HK-2 (cell line): ENCODE results near the gene ZDHHC14.

Experiments
- DNase-seq: peaks from one replicate; pipeline ENCODE4 v3.0.0-alpha.2; 2018; ENCODE audit not compliant: unreplicated experiment

Gene ZDHHC14

DNA sequence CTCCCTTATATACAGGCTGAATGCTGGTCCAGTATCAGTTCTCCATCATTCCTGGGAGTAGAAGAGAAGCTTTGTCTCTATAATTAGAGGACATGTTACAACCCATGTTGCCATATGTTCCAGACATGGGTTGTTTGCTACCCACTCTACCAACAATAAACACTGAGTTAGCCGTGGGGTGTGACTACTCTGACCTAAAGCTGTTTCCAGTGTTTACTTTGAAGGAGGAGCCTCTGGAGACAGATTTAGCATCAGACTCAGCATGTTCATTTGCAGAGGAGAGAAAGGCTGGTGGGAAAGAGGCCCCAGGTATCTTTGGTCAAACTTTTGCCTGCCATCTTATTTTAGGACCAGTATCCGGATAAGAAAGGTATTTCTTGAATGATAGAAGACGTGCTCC lies 284.2 kb downstream of the ZDHHC14 start:
- DNase-seq, result no peak

DNA sequence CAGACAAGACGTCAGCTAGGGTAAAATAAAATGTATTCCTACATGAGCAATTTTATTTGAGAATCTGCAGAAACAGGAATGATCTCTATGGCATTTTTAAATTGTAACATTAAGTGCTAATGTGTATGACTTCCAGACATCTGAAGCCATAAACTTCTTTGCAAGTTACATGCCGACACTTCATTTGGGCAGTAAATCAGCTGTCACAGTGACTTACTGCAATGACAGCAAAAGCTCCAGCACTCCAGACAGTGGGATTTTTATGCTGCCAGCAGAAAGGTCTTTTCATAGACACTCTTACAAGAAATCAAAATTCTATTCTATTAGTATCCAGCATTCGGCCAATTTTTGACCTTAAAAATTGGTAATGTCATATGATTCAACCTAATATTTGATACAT lies 285.7 kb downstream of the ZDHHC14 start:
- DNase-seq, result no peak

DNA sequence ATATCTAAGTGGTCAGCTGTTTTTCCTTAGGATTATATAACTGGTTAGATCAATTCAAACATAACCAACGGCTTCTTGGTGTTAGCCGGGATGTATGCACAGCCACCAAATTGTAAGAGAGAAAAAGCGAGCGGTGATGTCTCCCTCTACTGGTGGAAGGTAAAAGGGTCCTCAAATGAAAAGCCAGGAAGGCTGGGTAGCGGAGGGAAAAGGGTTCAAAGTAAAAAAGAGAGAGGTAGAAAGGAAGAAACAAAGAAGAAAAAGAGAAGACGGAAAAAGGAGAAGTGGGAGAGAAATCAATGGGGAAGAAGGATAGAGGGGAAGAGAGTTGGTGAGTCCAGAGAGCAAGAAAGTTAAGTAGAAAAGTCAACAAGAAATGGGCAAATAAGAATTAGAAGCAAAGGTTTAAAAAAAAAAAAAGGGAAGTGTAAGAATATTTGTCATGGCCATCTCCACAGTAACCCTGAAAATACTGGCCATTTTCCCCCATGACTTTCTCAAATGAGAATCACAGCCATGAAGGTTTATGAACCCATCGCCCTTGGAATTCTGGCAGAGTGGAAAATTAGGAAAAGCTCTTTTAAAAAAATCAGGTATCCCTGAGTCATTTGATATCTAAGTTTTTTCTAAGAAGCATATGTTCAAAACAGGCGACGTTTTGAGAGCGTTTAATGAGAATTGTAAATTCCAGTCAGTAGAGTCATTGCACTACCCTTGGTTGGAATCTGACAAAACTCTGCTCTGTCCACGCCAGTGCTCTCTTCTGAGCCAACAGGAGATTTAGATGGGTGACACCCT lies 286.4 kb downstream of the ZDHHC14 start:
- DNase-seq, result peak; percentile 33

DNA sequence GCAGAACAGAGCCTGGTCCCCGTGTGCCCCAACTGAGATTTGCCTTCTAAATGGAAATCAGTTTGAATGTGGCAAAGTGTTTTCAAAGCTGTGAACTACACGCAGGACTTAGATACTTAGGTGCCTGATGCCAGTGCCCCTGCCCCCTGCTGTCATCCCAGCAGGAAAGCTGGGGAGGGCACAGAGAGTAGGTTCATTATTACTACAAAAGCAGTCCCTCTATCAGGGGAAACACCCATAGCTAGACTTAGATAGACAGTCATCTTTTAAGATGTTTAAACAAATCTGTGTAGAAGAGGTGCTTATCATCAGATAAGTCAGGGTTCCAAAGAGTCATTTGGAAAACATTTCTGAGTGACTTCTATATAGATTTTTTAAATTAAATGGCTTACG lies 287.0 kb downstream of the ZDHHC14 start:
- no peak for DNase-seq

DNA sequence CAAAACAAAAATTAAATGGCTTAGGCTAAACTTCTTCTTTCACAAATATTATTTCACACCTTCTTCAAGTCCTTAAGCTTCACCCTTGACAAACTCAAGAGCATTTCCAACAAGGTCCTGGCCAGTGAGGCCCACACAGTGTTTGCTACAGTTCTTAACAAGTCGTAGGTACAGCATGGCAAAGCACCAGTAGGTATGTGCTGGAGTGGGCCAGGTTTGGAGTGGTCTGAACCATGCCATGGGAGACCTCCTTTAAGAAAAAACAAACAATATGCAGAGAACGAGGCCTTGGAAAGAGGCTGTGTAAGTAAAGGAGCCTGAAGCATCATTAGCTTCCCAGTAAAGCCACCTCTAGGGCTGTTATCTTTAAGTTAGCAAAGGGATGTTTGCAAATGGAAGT lies 287.7 kb downstream of the ZDHHC14 start:
- no peak for DNase-seq

DNA sequence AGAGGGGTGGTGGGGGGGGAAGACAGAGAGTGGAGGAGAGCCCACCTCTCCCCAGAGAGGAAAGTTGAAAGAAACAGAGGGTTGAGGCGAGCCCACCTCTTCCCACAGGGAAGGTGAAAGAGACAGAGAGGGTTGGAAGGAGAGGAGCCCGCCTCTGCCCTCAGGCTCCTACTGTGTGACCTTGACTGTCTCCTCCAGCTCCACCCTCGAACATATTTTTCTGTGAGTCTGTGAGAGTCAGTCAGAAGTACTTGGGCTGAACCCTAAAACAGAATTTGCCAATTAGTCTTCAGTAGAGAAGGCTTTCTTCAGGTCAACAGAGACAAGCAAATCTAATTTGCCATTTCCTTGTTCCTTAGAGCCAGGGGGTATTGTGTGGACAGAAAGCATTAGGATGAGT lies 288.3 kb downstream of the ZDHHC14 start:
- no peak for DNase-seq

DNA sequence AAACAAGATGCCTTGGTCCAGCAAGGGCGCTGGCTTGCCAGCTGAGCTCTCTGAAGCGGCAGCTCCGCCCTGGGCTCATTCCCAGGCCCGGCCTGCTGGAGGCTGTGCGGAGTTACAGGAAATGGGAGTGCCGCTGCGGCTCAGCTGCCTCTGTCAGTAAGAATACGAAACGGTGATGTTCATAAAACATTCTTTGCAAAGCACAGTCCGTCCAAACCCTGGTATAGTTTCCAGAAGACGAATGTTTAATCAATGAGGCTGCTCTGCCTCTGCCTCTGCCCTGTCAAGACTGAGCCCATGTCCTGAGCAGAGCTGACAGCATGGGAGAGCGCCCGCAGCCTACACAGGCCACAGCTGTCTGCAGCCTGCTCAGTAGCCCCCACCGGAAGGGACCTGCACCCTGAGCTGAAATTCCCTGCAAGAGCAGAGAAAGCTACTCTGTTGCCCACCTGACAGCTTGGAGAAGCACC lies 288.8 kb downstream of the ZDHHC14 start:
- no peak for DNase-seq

DNA sequence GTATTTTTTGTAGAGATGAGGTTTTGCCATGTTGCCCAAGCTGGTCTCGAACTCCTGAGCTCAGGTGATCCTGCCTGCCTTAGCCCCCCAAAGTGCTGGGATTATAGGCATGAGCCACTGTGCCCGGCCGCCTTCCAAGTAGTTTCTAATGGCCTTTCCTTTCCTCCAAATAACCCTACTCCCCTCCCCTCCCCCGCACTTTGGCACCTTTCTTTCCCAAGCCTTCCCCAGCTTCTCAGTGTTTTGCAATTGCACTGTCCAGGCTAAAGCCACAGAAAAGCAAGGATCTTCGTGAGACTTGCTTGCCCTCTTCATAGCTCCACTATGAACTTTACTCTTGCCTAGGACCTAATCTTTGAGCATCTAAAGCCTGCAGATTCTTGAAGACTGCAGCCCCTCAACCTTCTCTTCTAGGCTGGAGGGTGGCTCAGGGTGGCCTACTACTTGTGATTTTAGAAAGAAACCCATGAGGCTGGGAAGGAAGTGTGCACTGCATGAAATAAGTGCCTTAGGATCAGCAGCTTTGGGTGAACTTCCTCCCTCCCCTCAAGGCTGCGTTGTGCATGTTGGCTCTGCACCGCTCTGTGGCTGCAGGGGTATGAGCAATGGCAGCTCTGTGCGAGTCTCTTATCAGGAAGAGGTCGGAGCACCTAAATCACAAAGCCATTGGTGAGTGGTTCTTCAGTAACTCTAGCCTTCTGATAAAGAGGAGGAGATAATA lies 289.6 kb downstream of the ZDHHC14 start:
- no peak for DNase-seq

DNA sequence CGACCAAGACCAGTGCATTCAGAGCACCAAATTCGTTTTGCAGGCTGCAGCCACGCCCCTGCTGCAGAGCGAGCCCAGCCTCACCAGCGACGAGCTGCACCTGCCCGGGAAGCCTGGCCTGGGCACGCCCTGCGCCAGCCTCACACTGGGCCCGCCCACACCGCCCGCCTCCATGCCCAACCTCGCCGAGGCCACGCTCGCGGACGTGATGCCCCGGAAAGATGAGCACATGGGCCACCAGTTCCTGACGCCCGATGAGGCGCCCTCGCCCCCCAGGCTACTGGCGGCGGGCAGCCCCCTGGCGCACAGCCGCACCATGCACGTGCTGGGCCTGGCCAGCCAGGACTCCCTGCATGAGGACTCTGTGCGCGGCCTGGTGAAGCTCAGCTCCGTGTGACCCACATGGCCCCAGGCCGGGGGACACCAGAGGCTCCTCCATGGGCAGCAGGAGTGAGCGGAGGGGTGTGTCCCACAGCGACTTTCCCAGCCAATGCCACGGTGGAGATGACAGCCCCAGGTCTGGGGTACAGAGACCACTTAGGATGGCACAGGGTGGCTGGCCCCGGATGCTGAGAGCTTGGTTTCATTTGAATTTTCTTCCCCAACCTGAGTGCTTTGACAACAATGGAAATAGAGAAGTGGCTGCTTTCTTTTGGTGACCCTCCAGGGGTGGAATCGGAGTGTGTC lies 291.9 kb downstream of the ZDHHC14 start:
- DNase-seq, result no peak

DNA sequence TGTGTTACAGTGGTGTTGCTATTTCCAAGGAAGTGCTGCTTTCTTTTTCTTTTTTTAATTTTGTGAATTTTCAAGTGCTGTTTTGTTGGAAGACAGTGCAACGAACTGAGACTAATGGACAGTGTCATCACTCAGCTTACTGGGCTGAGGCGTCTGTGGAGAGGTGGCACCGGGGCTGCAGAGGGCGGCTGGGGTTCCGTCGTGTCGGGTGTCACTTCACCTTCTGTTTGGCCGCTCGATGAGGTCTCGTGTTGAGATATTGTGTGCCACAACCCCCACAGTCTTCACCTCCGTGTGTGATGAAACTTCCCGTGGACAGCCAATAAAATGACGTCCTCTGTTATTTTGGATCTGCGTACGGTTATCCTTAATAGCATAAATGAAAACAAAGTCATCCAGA lies 292.6 kb downstream of the ZDHHC14 start:
- no peak for DNase-seq

DNA sequence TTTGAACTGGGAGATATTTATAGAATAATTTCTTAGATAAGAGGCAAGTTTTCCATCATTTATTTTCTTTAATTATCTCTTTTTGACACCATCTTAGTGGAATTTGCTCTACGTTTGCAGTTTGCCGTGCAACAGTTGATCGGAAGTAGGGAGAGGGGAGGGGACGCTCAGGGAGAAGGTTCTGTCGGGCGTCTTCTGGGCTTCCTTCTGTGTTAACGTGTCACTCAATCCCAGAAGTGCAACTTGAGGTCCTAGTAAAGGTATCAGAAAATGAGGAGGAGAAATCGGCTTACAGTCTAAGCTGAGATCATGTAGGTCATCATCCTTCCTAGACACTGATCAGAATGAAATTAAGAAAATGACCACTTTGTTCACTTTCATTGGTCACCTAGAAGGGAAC lies 293.1 kb downstream of the ZDHHC14 start:
- no peak for DNase-seq

DNA sequence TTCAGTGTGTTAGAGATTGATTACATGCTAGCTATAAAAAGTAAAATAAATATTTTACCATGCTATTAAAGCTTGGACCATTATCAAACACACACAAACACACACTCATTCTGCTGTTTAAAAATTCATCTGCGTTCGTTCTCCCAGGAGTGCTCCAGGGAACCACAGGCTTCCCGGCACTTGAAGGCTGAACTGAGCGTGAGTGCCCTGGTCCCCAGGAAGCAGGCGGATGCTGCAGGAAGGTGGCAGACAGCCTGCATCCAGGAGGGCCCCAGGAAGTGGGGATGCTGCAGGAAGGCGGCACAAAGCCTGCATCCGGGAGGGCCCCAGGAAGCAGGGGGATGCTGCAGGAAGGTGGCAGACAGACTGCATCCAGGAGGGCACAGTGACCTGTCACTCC lies 294.8 kb downstream of the ZDHHC14 start:
- DNase-seq, result no peak

DNA sequence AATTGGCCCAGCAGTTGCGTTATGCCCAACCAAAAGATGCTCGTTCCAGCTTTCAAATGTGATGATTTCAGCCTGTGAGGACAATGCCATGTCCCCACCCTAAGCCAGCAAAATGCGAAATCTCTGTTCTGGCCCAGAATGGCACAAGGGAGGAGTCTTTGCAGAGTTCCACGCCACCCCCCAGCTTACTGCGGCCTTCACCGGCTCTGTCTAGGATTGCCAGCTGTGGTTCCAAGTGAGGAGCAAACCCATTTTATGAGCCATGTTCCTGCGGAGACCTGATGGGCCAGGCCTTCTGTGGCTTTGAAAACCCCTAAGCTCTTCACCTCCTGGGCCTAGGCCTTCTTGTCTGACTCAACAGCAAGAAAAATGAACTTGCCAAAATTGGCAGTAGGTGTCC lies 295.3 kb downstream of the ZDHHC14 start:
- DNase-seq, result no peak

DNA sequence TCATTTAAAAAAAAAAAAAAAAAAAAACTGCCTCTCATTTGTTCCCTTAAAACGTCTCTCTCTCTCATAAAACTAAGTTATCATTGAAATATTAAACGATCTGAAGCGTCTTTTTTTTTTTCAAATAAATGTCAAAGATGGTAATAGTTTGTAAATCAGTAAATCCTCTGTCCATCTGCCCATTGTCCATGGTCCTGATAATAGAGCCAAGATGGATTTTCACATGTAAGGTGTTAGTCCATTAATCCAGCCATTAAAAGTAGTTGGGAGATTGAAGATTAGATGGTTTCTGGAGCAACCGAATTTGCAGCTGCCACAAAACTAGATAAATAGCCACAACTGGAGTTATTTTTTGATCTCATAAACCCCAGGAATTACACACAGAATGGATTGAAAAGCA lies 296.2 kb downstream of the ZDHHC14 start:
- no peak for DNase-seq

DNA sequence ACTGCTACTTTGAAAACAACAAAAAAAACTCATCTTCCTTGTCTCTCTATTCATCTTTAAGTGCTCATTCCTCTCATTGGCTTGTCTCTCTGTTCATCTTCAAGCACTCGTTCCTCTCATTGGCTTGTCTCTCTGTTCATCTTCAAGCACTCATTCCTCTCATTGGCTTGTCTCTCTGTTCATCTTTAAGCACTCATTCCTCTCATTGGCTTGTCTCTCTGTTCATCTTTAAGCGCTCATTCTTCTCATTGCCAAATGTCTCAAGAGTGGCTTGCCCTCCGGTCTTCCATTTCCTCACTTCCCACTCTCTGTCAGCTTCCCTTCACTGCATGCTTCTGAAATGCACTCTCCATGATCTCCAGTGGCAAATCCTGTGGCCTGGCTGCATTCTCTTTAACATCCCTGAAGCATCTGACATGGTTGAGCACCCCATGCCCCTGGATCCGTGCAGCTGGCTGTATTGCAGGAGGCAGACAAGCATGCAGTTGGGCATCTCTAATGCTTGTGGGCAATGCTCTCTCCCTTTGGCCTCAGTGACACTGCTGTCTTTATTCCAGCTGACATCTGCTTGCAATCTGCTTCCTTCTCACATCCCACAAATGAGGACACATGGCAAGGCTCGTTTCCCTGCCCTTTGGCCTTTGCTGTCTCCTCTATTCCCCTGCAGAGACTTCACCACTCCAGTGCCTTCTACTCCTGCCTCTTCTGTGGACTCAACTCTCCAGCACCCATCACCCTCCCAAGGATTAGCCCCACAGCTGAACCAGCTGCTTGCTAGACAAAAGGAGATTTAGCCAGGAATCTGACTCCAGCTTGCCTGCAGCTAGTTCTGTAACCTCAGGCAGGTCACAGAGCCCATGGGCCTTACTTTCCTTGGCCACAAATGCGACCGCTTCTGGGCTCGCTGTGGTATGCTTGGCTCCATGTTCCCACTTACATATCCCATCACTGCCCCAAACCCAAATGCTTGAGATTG lies 298.9 kb downstream of the ZDHHC14 start:
- DNase-seq, result no peak

DNA sequence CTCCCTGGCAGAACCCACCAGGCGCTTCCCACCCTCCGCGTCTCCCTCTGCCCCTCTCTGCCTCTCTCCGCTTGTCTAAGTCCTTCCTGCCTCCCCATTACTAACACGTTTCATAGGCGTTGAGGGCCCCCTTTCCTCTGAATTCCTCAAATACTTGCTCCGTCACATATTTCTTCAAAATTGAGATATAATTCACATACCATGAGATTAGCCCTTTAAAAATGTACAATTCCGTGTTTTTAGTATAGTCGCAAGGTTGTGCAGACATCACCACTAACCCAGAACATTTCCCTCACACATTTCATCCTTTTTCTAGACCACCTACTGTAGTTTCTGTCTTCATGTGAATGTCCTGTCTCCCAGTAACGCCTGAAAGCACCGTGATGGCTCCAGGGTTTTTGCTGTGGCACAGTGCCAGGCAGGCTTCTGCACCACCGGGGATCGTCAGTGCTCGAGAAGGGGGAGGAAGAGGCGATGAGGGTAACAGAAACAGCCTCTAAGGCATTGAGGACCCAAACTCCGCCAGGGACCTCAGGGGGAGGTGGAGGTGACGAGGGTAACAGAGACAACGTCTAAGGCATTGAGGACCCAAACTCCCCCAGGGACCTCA lies 300.2 kb downstream of the ZDHHC14 start:
- DNase-seq, result no peak

DNA sequence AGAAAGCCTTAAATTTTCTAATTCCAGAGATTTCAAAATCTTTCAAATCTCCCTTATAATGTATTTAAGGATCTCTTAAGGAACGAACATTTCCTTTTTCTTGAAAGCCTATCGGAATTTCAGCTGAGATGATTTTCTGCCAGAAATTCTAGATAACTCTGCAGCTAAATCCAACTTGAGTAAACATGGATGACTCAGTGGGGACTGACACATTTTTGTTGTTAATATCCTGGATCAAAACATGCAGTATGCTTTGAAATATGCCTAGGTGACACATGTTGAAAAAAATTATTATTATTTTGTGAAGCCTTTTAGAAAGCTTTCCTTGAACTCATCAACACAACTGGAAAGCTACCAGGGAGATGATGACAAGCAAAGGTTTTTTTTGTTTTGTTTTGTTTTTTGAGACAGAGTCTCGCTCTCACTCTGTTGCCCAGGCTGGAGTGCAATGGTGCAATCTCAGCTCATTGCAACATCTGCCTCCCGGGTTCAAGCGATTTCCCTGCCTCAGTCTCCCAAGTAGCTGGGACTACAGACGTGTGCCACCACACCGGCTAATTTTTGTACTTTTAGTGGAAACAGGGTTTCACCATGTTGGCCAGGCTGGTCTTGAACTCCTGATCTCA lies 302.0 kb downstream of the ZDHHC14 start:
- no peak for DNase-seq

DNA sequence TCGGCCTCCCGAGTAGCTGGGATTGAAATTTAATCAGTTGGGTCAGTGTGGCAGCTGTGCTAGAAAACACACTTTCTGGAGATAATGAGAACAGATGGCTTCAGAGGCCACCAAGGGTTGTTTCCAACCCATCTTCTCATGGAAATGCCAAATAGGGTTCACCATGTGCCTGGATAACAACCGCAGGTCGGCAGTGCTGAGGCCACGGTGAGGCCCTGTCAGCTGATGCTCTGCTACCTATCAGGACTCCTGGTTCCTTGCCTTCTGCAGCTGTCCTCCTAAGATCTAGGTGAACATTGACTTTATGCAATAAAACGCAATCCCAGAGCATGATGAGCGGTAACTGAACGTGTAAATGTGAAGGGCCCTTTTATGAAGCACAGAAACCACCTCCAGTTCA lies 302.7 kb downstream of the ZDHHC14 start:
- no peak for DNase-seq

DNA sequence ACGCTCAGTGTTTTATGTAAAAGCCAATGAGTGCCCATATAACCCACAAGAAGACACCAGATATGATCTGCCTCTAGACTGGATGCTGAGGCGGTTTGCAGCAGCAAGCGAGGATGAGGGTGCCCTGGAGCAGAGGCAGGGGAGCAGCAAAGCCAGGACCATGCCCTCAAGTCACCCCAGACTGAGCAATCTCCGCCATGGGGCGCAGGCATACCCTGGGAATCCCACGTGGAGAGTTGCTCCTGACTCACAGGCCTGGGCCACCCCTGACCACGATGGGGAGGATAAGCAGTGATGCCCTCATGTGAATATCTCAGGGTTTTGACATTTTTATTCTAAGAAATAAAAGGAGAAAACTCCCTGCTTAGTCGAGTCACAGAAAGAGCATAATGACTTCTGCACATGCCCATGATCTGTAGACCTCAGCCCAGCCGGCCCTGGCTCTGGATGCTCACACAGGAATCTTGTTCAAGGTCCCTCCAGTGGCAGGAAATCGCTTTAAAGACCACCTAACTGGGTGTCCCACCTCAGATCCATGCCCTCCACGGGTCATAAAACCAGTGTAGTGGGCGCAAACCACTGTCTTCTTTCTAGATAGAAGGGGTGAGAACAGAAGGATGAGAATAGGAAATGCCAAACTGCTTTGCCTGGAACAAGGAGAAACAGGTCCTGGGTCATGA lies 303.8 kb downstream of the ZDHHC14 start:
- DNase-seq, result no peak
